GM06990 (cell line): ENCODE results near the gene FAM24B.

ENCODE experiments used
- DNase-seq: peaks from one replicate; pipeline ENCODE4 v3.0.0-alpha.2; 2011; ENCODE audit not compliant: insufficient read length; ENCODE audit errors: extremely low read depth
- H3K27me3 ChIP-seq: replicated peaks from 2 replicates; pipeline ENCODE4 v1.6.0; 2011; ENCODE audit warnings: low read length; ENCODE audit not compliant: control insufficient read depth, insufficient read depth
- H3K36me3 ChIP-seq: 2 replicates; pipeline ENCODE4 v1.5.1; 2011; ENCODE audit warnings: low read length; ENCODE audit not compliant: control insufficient read depth, insufficient read depth
- H3K4me3 ChIP-seq: replicated peaks from 2 replicates; pipeline ENCODE4 v1.5.1; 2011; ENCODE audit warnings: low read depth, mild to moderate bottlenecking, control low read depth, low read length
- CTCF ChIP-seq: IDR thresholded peaks from 2 replicates; pipeline ENCODE4 v1.5.1; 2011; ENCODE audit warnings: low read length, control low read depth, mild to moderate bottlenecking, inconsistent platforms; ENCODE audit not compliant: insufficient read depth, poor library complexity, severe bottlenecking

FAM24B gene

GRCh38 chr10:122839505-122839904 is 39.9 kb downstream of the FAM24B start:
- H3K36me3 ChIP-seq: no peaks in the 10 kb centered on the region
- DNase-seq: no peak
- H3K4me3 ChIP-seq: no peak overlapping the region
- no peak for TF ChIP-seq CTCF
- H3K27me3 ChIP-seq: no peaks in the 10 kb centered on the region

- no peaks in the 10 kb centered on the region for H3K27me3 ChIP-seq
These were observed 40.5 kb downstream of the FAM24B start for GRCh38 chr10:122838880-122839279.

GRCh38 chr10:122835908-122836307 is 43.5 kb downstream of the FAM24B start:
- no peaks in the 10 kb centered on the region for H3K27me3 ChIP-seq
- DNase-seq: no peak
- H3K4me3 ChIP-seq: no peak overlapping the region
- H3K36me3 ChIP-seq: no peaks in the 10 kb centered on the region
- TF ChIP-seq CTCF: no peak

More at GRCh38 chr10:122838880-122839279, 40.5 kb downstream of the FAM24B start:
- no peak for DNase-seq
- no peaks in the 10 kb centered on the region for H3K36me3 ChIP-seq
- H3K4me3 ChIP-seq: no peak overlapping the region
- no peak for TF ChIP-seq CTCF

- no peak for DNase-seq
- Histone ChIP-seq H3K36me3 (no peaks in the 10 kb centered on the region), H3K4me3 (no peak overlapping the region), H3K27me3 (no peaks in the 10 kb centered on the region; the same call in 1 of the 2 replicates)
- TF ChIP-seq CTCF: no peak
These were observed 48.4 kb downstream of the FAM24B start for GRCh38 chr10:122830965-122831353.

- TF ChIP-seq CTCF: no peak
- DNase-seq: no peak
- no peaks in the 10 kb centered on the region for H3K36me3 ChIP-seq
- no peaks in the 10 kb centered on the region; the same call in 1 of the 2 replicates for H3K27me3 ChIP-seq
- H3K4me3 ChIP-seq: no peak overlapping the region
These were observed 49.0 kb downstream of the FAM24B start for GRCh38 chr10:122830273-122830964.

GRCh38 chr10:122829454-122829853 is 49.9 kb downstream of the FAM24B start:
- Histone ChIP-seq H3K27me3 (no peaks in the 10 kb centered on the region; the same call in 1 of the 2 replicates), H3K36me3 (no peaks in the 10 kb centered on the region), H3K4me3 (no peak overlapping the region)
- DNase-seq: no peak
- TF ChIP-seq CTCF: no peak
